NCI-H345 (cell line): ENCODE measurements around the gene NUP205.
"Not testable (repeated sequence)": the region's sequence is repeated elsewhere in the genome, so short reads cannot be mapped to it uniquely, and the experiment has no call there.

ENCODE experiments used
- DNase-seq: peaks from one replicate; lab custom pipeline; 2025; lab: John Stamatoyannopoulos, UW

Gene NUP205

GRCh38 chr7:135620980-135621850 is 63.5 kb downstream of the NUP205 start:
- peak; percentile 63 for DNase-seq

DNA sequence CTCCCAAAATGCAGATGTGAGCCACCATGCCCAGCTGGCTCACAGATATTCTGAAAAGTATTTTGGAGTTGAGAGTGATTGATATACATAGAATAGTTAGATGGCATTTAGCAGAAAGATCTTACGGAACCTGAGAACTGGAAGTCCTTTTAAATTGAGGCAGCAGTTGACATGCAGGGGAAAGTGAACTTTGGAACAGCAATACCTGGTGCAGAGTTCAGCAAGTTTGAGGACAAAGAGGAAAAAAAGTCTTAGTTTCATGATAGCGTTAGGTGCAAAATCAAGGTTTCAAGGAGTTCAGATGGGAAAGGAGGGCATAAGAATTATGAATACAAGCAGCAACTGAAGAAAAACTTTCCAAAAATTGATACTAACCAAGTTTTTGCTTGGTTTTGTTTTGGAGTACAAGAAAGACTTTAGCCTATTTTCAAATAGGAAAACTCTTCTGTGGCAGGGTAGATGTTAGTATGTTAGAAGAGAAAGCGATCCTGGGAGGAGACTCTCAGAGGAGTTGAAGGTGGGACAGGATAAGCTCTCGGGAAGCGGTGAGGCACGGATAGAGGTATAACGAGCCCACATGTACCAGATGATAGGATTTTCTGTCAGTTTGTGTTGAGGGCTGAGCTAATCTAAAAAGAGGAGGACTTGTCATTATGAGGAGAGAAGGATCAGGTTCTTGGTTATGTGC is 76.6 kb downstream of the NUP205 start:
- DNase-seq = no peak

DNA sequence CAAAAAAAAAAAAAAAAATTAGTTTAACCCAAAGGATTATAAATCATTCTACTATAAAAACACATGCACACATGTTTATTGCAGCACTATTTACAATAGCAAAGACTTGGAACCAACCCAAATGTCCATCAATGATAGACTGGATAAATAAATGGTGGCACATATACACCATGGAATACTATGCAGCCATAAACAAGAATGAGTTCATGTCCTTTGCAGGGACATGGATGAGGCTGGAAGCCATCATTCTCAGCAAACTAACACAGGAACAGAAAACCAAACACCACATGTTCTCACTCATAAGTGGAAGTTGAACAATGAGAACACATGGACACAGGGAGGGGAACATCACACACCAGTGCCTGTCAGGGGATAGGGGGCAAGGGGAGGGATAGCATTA is 82.0 kb downstream of the NUP205 start:
- not testable (repeated sequence) for DNase-seq

- DNase-seq = no peak
Measured at GRCh38 chr7:135644154-135644553, 86.4 kb downstream of the NUP205 start.

DNA sequence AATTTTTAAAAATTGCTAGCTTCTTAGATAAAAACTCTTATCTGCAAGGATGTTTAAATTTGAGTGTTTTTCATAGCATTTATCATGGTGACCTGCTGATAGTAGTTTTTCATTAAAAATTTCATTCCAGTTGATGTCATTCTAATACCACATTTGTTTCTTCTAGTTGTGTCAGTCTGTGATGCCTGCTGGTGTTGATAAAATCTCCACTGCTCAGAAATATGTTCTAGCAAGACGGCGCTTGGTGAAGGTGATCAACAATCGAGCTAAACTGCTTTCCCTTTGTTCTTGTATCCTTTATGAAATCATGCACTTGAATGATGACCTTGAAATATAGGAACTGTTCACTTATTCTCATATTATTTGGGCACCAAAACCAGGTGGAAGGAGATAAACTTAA is 87.0 kb downstream of the NUP205 start:
- no peak for DNase-seq

DNA sequence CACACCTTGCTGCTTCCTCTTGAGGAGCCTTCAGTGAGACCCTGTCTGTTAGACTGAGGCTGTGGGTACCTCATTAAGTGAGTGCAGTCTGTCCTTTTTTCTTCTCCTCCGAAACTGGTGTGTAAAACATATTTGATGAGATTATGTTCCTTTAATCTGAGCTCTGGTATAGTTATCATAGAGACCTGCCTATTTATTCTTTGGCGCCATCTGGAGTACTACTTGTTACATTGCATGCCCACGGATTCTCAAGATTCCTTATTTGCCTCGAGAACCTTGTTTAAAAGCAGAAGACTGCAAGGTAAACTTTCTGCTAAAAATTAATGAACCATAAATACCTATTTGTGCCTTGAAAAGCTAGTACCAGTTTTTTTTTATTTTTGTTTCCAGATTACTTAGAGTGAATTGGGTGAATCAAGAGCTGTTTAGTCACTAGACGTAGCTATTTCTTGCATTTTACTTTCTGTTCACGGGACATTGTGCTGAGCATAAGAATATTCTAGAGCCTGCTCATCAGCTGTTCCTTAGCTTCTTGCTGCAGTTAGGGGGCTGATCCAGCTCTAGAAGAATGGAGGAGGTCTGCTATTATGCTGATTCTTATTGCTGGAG is 87.7 kb downstream of the NUP205 start:
- DNase-seq = peak; percentile 29

DNA sequence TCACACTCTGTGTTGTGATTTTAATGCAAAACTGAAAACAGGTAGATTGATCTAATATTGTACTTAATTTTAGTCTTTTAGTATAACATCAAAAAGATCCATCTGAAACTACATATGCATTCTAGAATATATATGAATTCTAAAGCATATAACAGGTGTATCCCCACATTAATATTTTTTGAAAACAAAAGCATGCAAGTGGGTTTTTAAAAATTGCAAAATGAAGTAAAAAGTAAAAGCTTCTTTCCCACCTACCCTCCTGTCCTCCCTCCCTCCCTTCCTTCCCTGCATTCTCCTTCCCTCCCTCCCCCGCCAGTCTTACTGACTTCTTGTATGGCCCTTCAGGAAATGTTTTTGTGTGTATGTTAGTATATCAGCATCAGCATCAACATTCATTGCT is 90.0 kb downstream of the NUP205 start:
- no peak for DNase-seq

DNA sequence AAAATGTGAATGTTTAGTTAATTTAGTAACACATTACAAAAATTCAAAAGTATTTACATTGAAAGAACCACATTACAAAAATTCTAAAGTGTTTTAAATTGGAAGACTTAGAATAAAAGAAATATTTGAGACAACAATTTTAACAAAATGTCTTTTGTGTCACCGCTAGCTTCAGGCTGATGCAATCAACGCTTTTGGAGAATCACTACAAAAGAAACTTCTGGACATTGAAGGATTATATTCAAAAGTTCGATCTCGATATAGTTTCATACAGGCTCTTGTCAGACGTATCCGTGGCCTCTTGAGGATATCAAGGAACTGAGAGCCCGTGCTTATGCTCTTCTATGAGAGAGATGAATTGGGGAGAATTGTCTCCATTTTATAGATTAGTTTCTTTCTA is 90.5 kb downstream of the NUP205 start:
- DNase-seq = no peak

- DNase-seq = no peak
Measured at GRCh38 chr7:135650831-135651573, 93.3 kb downstream of the NUP205 start.

- peak; percentile 20 for DNase-seq
Measured at GRCh38 chr7:135653340-135654080, 95.8 kb downstream of the NUP205 start.

- DNase-seq = no peak
Measured at GRCh38 chr7:135658564-135658963, 100.8 kb downstream of the NUP205 start.

GRCh38 chr7:135659159-135659846 is 101.6 kb downstream of the NUP205 start:
- no peak for DNase-seq

DNA sequence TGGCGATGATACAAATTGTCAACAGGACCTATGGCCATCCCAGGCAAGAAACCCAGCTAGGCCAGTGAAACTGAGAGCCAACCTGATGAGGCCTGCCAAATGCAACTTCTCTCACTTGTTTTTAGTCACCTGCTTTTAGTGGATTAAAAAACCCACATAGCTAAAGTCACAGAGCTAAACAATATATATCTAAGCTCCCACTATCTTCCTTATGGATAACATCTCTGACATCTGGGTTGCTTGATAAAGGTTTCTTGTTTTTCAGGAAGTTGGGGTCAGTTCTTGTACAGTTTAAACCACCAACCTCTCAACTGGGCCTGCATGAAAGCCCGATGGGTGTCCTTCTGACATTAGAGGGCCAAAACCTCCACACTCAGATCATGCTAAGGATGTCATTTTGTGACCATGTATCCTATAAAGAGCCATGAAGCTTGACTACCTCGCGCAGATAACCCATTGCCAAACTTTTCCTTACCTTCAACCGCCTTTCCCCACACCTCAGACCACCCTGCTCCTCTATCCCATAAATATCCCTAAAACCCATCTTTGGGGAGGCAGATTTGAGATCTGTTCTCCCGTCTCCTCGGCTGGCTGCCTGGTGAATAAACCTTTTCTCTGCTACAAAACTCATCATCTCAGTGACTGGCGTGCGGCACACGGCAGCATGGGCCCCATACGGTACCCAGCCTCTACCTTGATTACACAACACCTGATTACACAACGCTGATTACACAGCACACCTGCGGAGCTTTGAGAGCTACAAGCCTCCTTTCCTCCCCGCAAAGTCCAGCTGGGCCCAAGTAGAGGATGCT is 103.8 kb downstream of the NUP205 start:
- peak; percentile 49 for DNase-seq

- no peak for DNase-seq
Measured at GRCh38 chr7:135662123-135662372, 104.3 kb downstream of the NUP205 start.

- DNase-seq = peak; percentile 97
Measured at GRCh38 chr7:135662373-135663114, 104.8 kb downstream of the NUP205 start, which contains the start of gene STMP1. STMP1 (plus strand) TSS chr7:135662514.

DNA sequence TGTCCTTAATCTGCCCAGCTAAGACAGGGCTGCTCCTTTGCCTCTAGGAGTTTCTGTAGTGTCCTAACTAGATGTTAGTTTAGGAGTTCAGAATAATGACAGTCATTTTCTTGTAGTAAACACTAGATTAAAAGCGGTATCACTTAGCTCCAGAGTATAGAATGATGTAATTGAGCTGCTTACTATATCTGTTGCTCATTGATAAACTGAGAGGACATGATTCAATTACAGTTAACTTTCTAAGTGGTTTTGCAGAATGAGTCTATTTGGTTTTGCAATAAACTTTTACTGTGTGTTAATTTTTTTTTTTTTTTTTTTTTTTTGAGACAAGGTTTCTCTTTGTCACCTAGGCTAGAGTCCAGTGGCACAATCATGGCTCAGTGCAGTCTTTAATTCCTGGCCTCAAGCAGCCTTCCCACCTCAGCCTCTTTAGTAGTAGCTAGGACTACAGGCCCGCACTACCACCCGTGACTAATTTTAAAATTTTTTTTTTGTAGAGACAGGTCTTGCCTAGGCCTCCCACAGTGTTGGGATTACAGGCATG is 106.4 kb downstream of the NUP205 start:
- DNase-seq = no peak

- no peak for DNase-seq
Measured at GRCh38 chr7:135665042-135665441, 107.3 kb downstream of the NUP205 start.

DNA sequence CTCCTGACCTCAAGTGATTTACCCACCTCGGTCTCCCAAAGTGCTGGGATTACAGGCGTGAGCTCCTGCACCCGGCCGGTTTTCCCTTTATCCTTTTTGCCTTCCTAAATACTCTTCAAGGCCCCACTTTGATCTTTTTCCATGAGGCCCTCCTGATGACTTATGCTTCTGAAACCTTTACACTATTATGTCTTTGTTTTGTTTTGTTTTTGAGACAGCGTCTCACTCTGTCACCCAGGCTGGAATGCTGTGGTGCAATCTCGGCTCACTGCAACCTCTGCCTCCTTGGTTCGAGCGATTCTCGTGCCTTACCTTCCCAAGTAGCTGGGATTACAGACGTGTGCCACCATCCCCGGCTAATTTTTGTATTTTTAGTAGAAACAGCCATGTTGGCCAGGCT is 108.4 kb downstream of the NUP205 start:
- DNase-seq = no peak

- DNase-seq = no peak
Measured at GRCh38 chr7:135666846-135667245, 109.1 kb downstream of the NUP205 start.
